Mesendoderm (in vitro differentiated cells): ENCODE data around the gene KRTAP4-11.
"Not testable (repeated sequence)": the region's sequence is repeated elsewhere in the genome, so short reads cannot be mapped to it uniquely, and the experiment has no call there.

Source experiments
- DNase-seq: peaks from one replicate; pipeline ENCODE4 v3.0.0; 2013
- H2AK5ac ChIP-seq: 2 replicates; pipeline ENCODE4 v1.6.1; 2013; ENCODE audit warnings: low read length, inconsistent platforms
- H2BK120ac ChIP-seq: 2 replicates; pipeline ENCODE4 v1.6.1; 2013; ENCODE audit warnings: low read depth, mild to moderate bottlenecking, low read length, moderate library complexity, mixed read lengths
- H2BK15ac ChIP-seq: replicated peaks from 2 replicates; pipeline ENCODE4 v1.6.1; 2013; ENCODE audit warnings: low read depth, mild to moderate bottlenecking, moderate library complexity
- H2BK5ac ChIP-seq: 2 replicates; pipeline ENCODE4 v1.6.1; 2013; ENCODE audit warnings: low read length, inconsistent platforms
- H3K18ac ChIP-seq: 2 replicates; pipeline ENCODE4 v1.6.1; 2013; ENCODE audit warnings: mild to moderate bottlenecking, low read length, mixed read lengths
- H3K23ac ChIP-seq: one replicate; pipeline ENCODE4 v1.6.1; 2013; ENCODE audit warnings: low read length
- H3K27ac ChIP-seq: 2 replicates; pipeline ENCODE4 v1.5.1; 2013; ENCODE audit warnings: low read depth, mild to moderate bottlenecking, inconsistent platforms, low read length, moderate library complexity
- H3K27me3 ChIP-seq: 2 replicates; pipeline ENCODE4 v1.6.1; 2013; ENCODE audit warnings: low read length, control low read depth, mild to moderate bottlenecking, inconsistent platforms; ENCODE audit not compliant: insufficient read depth, poor library complexity
- H3K36me3 ChIP-seq: 2 replicates; pipeline ENCODE4 v1.6.1; 2013; ENCODE audit warnings: low read length, inconsistent platforms; ENCODE audit not compliant: control insufficient read depth, insufficient read depth
- H3K4ac ChIP-seq: one replicate; pipeline ENCODE4 v1.6.1; 2013; ENCODE audit warnings: low read depth, mild to moderate bottlenecking, low read length, moderate library complexity
- H3K4me1 ChIP-seq: 2 replicates; pipeline ENCODE4 v1.6.1; 2013; ENCODE audit warnings: low read depth, low read length, inconsistent platforms; ENCODE audit not compliant: control insufficient read depth
- H3K4me2 ChIP-seq: 2 replicates; pipeline ENCODE4 v1.6.1; 2013; ENCODE audit warnings: low read length
- H3K4me3 ChIP-seq: 2 replicates; pipeline ENCODE4 v1.5.1; 2013; ENCODE audit warnings: mild to moderate bottlenecking, low read length
- H3K56ac ChIP-seq: one replicate; pipeline ENCODE4 v1.6.1; 2013; ENCODE audit warnings: low read length
- H3K79me1 ChIP-seq: 2 replicates; pipeline ENCODE4 v1.6.1; 2013; ENCODE audit warnings: low read length, inconsistent platforms
- H3K79me2 ChIP-seq: 2 replicates; pipeline ENCODE4 v1.6.1; 2013; ENCODE audit warnings: mild to moderate bottlenecking, low read length; ENCODE audit not compliant: control insufficient read depth, insufficient read depth
- H3K9ac ChIP-seq: 2 replicates; pipeline ENCODE4 v1.6.1; 2013; ENCODE audit warnings: low read length, inconsistent platforms
- H4K5ac ChIP-seq: one replicate; pipeline ENCODE4 v1.6.1; 2013; ENCODE audit warnings: low read length
- H4K8ac ChIP-seq: one replicate; pipeline ENCODE4 v1.6.1; 2013; ENCODE audit warnings: low read depth, mild to moderate bottlenecking, control low read depth, low read length, moderate library complexity
- WGBS: extraction: QIAGEN DNeasy Blood & Tissue Kit; methylation state at CpG from one replicate; pipeline ENCODE4 v1.1.7; 2013; ENCODE audit warnings: low lambda C conversion rate, missing lambda C conversion rate; ENCODE audit not compliant: insufficient coverage; ENCODE audit errors: extremely low coverage; 5-methylcytosine and 5-hydroxymethylcytosine counted together

Gene KRTAP4-11

GRCh38 chr17:41144846-41145245 lies 26.7 kb upstream of the KRTAP4-11 start:
- H3K9ac ChIP-seq: no peak overlapping the region
- no peak overlapping the region for H3K56ac ChIP-seq
- no peaks in the 10 kb centered on the region for H3K27me3 ChIP-seq
- no peak overlapping the region for H3K4me2 ChIP-seq
- no peak overlapping the region for H3K18ac ChIP-seq
- WGBS: no CpG with 5 or more reads among the region's 1 CpG
- no peak overlapping the region for H2BK5ac ChIP-seq
- no peak overlapping the region for H4K8ac ChIP-seq
- H3K79me1 ChIP-seq: no peaks in the 10 kb centered on the region
- DNase-seq: no peak
- no peak overlapping the region for H2AK5ac ChIP-seq
- no peaks in the 10 kb centered on the region for H3K4me1 ChIP-seq
- H3K36me3 ChIP-seq: no peaks in the 10 kb centered on the region
- no peak overlapping the region for H2BK15ac ChIP-seq
- no peak overlapping the region for H3K27ac ChIP-seq
- no peaks in the 10 kb centered on the region for H3K79me2 ChIP-seq
- H4K5ac ChIP-seq: no peak overlapping the region
- no peak overlapping the region for H2BK120ac ChIP-seq
- H3K23ac ChIP-seq: no peak overlapping the region
- no peak overlapping the region for H3K4me3 ChIP-seq
- no peak overlapping the region for H3K4ac ChIP-seq

GRCh38 chr17:41141361-41141760 lies 23.2 kb upstream of the KRTAP4-11 start:
- Histone ChIP-seq H3K36me3 (no peaks in the 10 kb centered on the region), H3K4me3 (no peak overlapping the region), H3K27ac (no peak overlapping the region), H3K23ac (no peak overlapping the region), H2AK5ac (no peak overlapping the region), H3K4me2 (no peak overlapping the region), H3K9ac (no peak overlapping the region), H2BK5ac (no peak overlapping the region), H3K18ac (no peak overlapping the region), H2BK120ac (no peak overlapping the region), H3K27me3 (no peaks in the 10 kb centered on the region), H2BK15ac (no peak overlapping the region), H3K79me1 (no peaks in the 10 kb centered on the region), H3K4me1 (no peaks in the 10 kb centered on the region), H3K56ac (no peak overlapping the region), H4K5ac (no peak overlapping the region), H3K4ac (no peak overlapping the region), H3K79me2 (no peaks in the 10 kb centered on the region), H4K8ac (no peak overlapping the region)
- no peak for DNase-seq

GRCh38 chr17:41140360-41141131 lies 22.4 kb upstream of the KRTAP4-11 start, which contains the start of gene KRTAP4-6:
TSS of gene KRTAP4-6 (minus strand) at chr17:41140544. CDS start at chr17:41140487, 57 bp downstream.
- no peaks in the 10 kb centered on the region for H3K79me2 ChIP-seq
- H4K8ac ChIP-seq: no peak within 1 kb of the TSS
- H3K79me1 ChIP-seq: no peaks in the 10 kb centered on the region
- no peak within 1 kb of the TSS for H3K4me2 ChIP-seq
- no peak within 1 kb of the TSS for H2BK5ac ChIP-seq
- no peak within 1 kb of the TSS for H3K23ac ChIP-seq
- WGBS: no CpG with 5 or more reads among the region's 6 CpGs
- peak; percentile 1 for DNase-seq
- H3K36me3 ChIP-seq: no peaks in the 10 kb centered on the region
- no peak within 1 kb of the TSS for H3K18ac ChIP-seq
- H3K4me1 ChIP-seq: no peaks in the 10 kb centered on the region
- no peak within 1 kb of the TSS for H2BK15ac ChIP-seq
- no peak within 1 kb of the TSS for H3K4me3 ChIP-seq
- H2AK5ac ChIP-seq: no peak within 1 kb of the TSS
- H3K9ac ChIP-seq: no peak within 1 kb of the TSS
- H3K27me3 ChIP-seq: no peaks in the 10 kb centered on the region
- H2BK120ac ChIP-seq: no peak within 1 kb of the TSS
- no peak within 1 kb of the TSS for H3K4ac ChIP-seq
- no peak within 1 kb of the TSS for H4K5ac ChIP-seq
- H3K56ac ChIP-seq: no peak within 1 kb of the TSS
- no peak within 1 kb of the TSS for H3K27ac ChIP-seq

GRCh38 chr17:41139865-41140264 lies 21.7 kb upstream of the KRTAP4-11 start:
- H2BK120ac ChIP-seq, H3K27me3 ChIP-seq, H3K79me2 ChIP-seq, H3K4me2 ChIP-seq, H3K9ac ChIP-seq, H3K27ac ChIP-seq, H3K36me3 ChIP-seq, H2BK15ac ChIP-seq, H3K4ac ChIP-seq, DNase-seq, H3K23ac ChIP-seq, H3K4me3 ChIP-seq, H3K79me1 ChIP-seq, H2AK5ac ChIP-seq, H2BK5ac ChIP-seq, H3K4me1 ChIP-seq, H4K5ac ChIP-seq, H4K8ac ChIP-seq, H3K56ac ChIP-seq, H3K18ac ChIP-seq: not testable (repeated sequence)
- no CpG with 5 or more reads among the region's 12 CpGs for WGBS

GRCh38 chr17:41133880-41134735 lies 15.9 kb upstream of the KRTAP4-11 start:
- H3K27me3 ChIP-seq: no peaks in the 10 kb centered on the region
- H3K27ac ChIP-seq: no peak overlapping the region
- WGBS: no CpG with 5 or more reads among the region's 2 CpGs
- H2BK5ac ChIP-seq: no peak overlapping the region
- no peak overlapping the region for H3K18ac ChIP-seq
- no peak overlapping the region for H3K4me2 ChIP-seq
- no peak overlapping the region for H4K5ac ChIP-seq
- H3K23ac ChIP-seq: no peak overlapping the region
- no peak overlapping the region for H3K56ac ChIP-seq
- no peak overlapping the region for H3K4ac ChIP-seq
- no peak overlapping the region for H3K9ac ChIP-seq
- no peaks in the 10 kb centered on the region for H3K36me3 ChIP-seq
- no peak overlapping the region for H2AK5ac ChIP-seq
- H2BK120ac ChIP-seq: no peak overlapping the region
- H2BK15ac ChIP-seq: no peak overlapping the region
- no peaks in the 10 kb centered on the region for H3K79me1 ChIP-seq
- H3K4me3 ChIP-seq: no peak overlapping the region
- H3K79me2 ChIP-seq: no peaks in the 10 kb centered on the region
- no peak for DNase-seq
- H4K8ac ChIP-seq: no peak overlapping the region
- H3K4me1 ChIP-seq: no peaks in the 10 kb centered on the region
